Measurements from ENCODE around the gene ZMYND11. TPM values are rescaled to one million over a fixed set of nuclear protein-coding genes. Genes with fewer than 3 reads are reported as not detected.

ZMYND11 gene
- total RNA-seq, 2 donors from 2014 or later: 60.2 to 61.1 TPM

DNA sequence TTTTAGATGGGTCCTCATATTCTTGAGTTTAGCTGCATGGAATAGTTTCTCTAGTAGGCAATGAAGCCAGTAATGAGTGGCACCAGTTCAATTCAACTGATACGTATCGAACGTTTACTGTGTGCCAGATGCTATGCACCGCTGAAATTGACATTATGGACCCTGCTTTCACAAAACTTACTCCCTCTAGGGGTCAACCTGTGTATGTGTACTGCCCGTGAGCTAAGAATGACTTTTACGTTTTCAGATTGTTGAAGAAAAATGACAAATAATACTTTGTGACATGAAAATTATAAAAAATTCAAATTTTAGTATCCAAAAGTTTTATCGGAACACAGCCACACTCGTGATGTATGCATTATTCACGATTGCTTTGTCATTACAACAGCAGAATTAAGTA is 95.5 kb downstream of the ZMYND11 start:
- DNase-seq (ENCODE audit: low spot score): no peak
- no peaks in the 10 kb centered on the region for H3K4me1 ChIP-seq

DNA sequence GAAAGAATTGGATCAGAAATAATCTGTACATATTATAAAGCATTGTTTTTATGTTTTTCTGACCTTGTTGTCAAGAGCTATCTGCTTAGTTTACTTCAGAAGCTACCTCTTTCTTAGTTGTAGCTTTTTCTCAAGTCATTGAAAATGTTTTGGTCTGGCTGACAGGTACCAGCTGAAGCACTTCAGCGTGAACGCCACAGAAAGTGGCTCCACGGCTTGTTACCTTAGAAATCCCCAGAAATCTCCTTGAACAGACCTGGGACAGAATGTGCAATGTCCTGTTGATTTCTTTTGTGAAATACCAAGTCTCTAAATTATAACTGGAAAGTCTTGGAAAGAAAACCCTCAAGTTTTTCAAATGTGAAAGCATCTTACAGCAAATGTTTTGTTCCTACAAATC is 96.8 kb downstream of the ZMYND11 start:
- TF ChIP-seq, protein P1, sequence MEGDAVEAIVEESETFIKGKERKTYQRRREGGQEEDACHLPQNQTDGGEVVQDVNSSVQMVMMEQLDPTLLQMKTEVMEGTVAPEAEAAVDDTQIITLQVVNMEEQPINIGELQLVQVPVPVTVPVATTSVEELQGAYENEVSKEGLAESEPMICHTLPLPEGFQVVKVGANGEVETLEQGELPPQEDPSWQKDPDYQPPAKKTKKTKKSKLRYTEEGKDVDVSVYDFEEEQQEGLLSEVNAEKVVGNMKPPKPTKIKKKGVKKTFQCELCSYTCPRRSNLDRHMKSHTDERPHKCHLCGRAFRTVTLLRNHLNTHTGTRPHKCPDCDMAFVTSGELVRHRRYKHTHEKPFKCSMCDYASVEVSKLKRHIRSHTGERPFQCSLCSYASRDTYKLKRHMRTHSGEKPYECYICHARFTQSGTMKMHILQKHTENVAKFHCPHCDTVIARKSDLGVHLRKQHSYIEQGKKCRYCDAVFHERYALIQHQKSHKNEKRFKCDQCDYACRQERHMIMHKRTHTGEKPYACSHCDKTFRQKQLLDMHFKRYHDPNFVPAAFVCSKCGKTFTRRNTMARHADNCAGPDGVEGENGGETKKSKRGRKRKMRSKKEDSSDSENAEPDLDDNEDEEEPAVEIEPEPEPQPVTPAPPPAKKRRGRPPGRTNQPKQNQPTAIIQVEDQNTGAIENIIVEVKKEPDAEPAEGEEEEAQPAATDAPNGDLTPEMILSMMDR (IDR thresholded peaks at IDR 0.05): no peak

More for the DNA sequence above, 95.5 kb downstream of the ZMYND11 start:
- Histone ChIP-seq H3K27me3 (no peaks in the 10 kb centered on the region), H3K9me3 (no peaks in the 10 kb centered on the region), H3K4me3 (no peak overlapping the region), H3K36me3 (no peaks in the 10 kb centered on the region), H3K27ac (no peak overlapping the region)
- TF ChIP-seq, protein P1 (IDR thresholded peaks at IDR 0.05): peak in 1 of 2 donors; percentile 27

DNA sequence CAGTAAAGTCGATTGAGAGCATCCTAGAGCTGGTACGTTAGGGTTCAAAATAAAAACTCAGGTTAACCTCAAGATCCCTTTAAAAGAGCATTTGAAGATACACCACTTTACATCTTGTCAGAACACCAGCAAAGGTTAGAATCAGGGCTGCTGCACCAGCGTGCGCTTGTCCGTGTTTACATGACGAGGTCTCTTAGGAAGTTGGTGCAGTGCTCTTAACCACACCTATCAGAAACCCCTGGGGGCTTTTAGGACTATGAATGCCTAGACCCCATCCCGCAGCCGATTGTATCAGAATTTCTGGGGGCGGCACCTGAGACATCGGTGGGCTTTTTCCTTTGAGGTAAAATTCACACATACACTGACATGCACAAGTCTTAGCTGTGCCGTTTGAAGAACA is 97.6 kb downstream of the ZMYND11 start:
- Histone ChIP-seq H3K4me1 (no peaks in the 10 kb centered on the region), H3K27ac (no peak overlapping the region), H3K4me3 (no peak overlapping the region), H3K27me3 (no peaks in the 10 kb centered on the region), H3K9me3 (no peaks in the 10 kb centered on the region), H3K36me3 (peaks cover 9% of the 10 kb centered on the region)
- TF ChIP-seq, protein P1 (IDR thresholded peaks at IDR 0.05): no peak
- no peak for DNase-seq (ENCODE audit: low spot score)

More for the DNA sequence above, 96.8 kb downstream of the ZMYND11 start:
- Histone ChIP-seq H3K27ac (no peak overlapping the region), H3K4me1 (no peaks in the 10 kb centered on the region), H3K36me3 (peaks cover 3% of the 10 kb centered on the region), H3K9me3 (no peaks in the 10 kb centered on the region), H3K27me3 (no peaks in the 10 kb centered on the region), H3K4me3 (no peak overlapping the region)
- no peak for DNase-seq (ENCODE audit: low spot score)

DNA sequence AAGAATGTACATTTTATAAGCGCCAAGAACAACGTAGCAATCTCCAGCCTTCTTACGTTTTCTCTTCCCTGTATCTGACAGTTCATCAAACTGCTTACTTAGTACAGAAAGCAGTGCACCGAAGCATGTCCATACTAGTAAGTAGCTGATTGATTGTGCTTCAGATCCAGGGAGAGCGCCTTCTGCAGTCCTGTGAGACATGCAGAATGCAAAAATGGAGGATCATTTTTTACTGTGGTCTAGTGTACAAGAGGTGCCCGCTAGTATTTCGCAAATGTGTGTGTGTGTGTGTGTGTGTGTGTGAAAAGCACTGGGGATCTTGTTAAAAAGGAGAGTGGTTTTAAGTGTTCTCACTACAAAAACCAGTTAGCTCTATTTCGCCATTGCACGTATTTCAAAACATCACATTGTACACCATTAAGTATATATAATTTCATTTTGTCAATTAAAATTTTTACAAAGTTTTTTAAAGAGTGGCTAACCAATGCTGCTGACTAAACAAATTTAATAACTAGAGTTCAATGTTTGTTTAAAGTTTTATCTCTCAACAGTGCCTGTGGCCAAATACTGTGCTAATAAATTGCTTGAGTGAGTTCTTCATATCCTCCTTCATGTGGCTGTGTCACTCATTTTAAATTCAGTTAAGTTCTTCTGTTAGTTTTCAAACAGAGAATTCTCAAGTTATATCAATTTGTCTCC is 99.6 kb downstream of the ZMYND11 start:
- Histone ChIP-seq H3K36me3 (peaks cover 17% of the 10 kb centered on the region), H3K27me3 (no peaks in the 10 kb centered on the region), H3K4me1 (no peaks in the 10 kb centered on the region), H3K9me3 (no peaks in the 10 kb centered on the region), H3K4me3 (no peak overlapping the region), H3K27ac (no peak overlapping the region)
- DNase-seq (ENCODE audit: low spot score): no peak
- TF ChIP-seq, protein P1 (IDR thresholded peaks at IDR 0.05): no peak

DNA sequence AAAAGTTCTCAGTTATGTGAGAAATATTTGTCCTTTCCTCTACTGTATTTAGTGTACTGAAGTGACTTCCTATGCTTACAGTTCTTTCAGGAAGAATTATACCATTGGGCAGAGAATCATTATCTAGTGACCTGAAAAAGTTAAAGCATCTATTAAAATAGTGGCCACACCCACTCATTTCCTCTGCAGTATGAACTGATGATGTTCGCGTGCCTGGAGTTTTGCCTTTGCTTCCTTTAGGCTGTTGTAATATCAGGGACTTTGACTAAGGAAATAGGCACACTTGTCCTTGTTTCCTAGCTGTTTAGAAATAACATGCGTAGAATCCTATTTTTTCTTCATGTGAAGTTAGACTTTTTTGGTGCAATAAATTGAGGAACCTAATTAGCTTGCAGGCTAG is 100.7 kb downstream of the ZMYND11 start:
- Histone ChIP-seq H3K4me1 (no peaks in the 10 kb centered on the region), H3K4me3 (no peak overlapping the region), H3K36me3 (peaks cover 25% of the 10 kb centered on the region), H3K27me3 (no peaks in the 10 kb centered on the region), H3K27ac (no peak overlapping the region), H3K9me3 (no peaks in the 10 kb centered on the region)
- TF ChIP-seq, protein P1 (IDR thresholded peaks at IDR 0.05): no peak
- DNase-seq (ENCODE audit: low spot score): no peak

DNA sequence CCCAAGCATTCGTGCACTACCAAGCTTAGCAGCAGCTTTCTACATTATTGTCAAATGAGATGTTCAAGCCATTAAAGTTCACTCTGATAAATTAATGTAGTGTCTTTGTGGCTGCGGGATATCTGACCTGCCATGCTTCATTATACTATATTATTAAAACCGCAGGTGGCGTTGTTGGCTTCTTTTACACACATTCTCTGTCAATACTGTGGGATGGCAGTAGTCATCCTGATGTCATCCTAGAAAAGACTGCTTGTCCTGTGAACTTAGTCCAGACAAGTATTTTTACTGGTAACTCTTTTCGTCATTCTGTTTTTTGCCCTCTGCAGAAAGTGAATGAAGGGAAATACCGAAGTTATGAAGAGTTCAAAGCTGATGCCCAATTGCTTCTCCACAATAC is 103.9 kb downstream of the ZMYND11 start:
- peaks cover 38% of the 10 kb centered on the region for H3K36me3 ChIP-seq
- no peak for DNase-seq (ENCODE audit: low spot score)
- TF ChIP-seq, protein P1 (IDR thresholded peaks at IDR 0.05): no peak
- H3K27ac ChIP-seq: no peak overlapping the region
- no peaks in the 10 kb centered on the region for H3K4me1 ChIP-seq
- H3K4me3 ChIP-seq: no peak overlapping the region
- H3K27me3 ChIP-seq: no peaks in the 10 kb centered on the region
- no peaks in the 10 kb centered on the region for H3K9me3 ChIP-seq

Data from right atrium auricular region (tissue), 2 donors.